COR-L47 (cell line): Measurements from ENCODE around the gene PHF21A.
"Not testable (repeated sequence)": the region's sequence is repeated elsewhere in the genome, so short reads cannot be mapped to it uniquely, and the experiment has no call there.

ENCODE experiments used
- DNase-seq: peaks from one replicate; lab custom pipeline; 2025; lab: John Stamatoyannopoulos, UW

Gene PHF21A

DNA sequence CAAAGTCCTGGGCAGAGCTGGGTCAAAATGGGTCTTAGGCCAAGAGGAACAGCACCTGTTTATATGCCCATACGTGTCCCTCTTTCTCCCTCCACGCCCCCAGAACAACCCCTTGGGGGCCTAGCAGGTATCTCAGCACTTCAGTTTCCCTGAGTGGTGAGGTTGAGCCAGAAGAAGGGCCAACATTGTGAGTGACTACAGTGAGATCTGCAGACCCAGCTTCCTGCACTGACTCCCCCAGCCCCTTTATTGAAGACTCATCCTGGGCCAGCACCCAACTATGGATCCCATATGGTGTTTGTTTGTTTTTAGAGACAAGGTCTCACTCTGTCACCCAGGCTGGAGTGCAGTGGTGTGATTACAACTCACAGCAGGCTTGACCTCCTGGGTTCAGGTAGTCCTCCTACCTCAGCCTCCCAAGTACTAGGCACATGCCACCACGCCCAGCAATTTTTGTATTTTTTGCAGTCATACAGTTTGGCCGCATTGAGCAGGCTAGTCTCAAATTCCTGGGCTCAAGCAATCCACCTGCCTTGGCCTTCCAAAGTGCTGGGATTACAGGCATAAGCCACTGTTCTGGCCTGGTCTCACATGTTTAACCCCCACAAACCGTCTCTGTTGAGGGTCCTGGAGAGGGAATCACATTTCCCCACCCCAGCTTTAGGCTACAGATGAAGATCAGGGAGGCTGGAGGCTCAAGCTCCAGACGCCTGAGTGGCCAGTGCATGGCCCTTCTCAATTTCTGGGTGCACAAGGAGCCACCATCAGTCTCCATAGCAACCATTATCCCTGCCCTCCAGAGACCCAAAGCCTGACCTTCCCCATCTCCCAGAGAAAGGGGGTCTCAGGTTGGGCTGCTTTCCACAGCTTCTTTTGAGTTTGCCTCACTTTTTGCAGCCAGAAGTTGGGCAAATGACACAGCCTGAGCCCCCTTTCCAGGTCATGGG is 200.4 kb downstream of the PHF21A start:
- DNase-seq = no peak

DNA sequence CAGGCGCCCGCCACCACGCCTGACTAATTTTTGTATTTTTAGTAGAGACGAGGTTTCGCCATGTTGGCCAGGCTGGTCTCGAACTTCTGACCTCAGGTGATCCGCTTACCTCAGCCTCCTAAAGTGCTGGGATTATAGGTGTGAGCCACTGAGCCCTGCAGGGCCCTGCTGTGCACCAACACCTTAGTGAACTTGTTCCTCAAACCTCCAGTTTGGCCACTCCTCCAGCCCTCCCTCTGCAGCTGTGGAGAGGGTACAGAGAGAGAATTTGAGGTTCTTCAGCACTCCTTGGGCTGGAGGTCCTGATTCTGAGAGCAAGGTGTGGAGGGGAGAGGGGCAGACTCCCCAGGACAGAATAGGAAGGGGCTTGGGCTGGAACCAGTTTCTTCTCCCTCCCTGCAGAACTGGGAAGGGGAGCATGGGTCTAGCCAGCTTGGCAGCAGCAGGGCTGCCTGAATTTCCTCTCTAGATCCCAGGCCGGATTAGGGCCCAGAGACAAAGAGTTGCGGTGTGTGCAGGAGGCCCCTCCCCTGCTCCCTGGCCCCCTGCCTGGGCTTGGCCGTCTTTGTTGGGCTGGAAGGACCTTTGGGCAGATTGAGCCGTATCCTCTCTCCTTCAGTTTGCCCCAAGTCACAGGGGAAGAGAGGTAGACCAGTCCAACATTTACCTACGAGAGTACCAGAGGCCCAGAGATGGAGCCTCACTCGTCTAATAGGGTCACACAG is 201.3 kb downstream of the PHF21A start:
- DNase-seq = no peak

DNA sequence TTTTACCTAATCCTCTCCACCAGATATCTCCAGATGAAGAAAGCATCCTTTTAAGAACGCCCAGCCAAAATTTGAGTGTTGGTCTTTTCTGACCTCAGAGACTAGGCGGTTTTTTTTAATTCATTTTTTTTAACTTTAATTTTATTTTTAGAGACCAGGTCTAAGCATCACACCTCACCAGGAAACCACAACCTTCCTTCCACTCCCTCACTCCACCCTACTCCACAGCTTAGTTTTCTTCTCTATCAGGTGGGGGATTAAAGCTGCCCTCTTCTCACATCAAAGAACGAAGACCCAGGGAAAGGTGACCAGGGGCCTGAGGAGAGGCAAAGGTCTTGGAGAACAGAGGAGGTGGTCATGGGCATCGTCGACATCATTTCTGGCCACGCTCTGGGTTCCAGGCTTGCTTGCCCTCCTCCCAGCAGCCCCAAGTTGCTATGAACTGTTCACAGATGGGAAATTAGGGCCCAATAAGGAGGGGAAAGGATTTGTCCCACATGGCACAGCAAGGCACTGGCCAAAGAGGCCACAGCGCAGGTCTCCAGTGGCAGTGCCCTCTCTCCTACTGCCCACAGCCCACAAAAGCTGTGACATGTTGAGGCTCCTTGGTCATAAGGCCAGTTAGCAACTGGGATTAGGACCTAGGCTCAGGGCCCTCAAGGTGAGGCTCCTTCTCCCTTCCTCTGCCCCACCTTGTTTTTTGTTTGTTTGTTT is 202.1 kb downstream of the PHF21A start:
- DNase-seq = no peak

GRCh38 chr11:45918331-45918941 is 202.8 kb downstream of the PHF21A start:
- peak; percentile 76 for DNase-seq

GRCh38 chr11:45917623-45918330 is 203.5 kb downstream of the PHF21A start, which contains the start of gene PEX16:
TSS of gene PEX16 (minus strand) at chr11:45917877. CDS start at chr11:45917811, 66 bp downstream.
- peak; percentile 98 for DNase-seq

- DNase-seq = no peak
Measured at GRCh38 chr11:45917286-45917622, 204.0 kb downstream of the PHF21A start.

DNA sequence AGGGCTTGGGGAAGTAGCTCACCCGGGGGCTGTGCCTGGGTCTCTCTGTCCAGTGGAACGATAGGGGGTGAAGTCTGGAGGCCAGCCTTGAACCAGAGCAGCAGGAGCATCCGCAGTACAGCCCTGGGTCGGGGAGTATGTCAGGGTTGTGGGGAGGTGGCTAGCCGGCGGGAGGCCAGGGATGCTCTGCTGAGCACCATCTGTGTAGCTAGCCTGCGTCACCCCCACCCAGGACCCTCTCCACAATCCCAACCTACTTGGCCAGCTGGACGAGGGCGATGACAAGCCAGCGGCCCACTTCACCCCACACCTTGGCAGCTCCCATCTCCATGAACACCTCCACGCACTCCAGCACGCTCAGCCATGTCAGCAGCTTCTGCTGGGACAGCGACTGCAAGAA is 205.8 kb downstream of the PHF21A start:
- no peak for DNase-seq

- DNase-seq = no peak
Measured at GRCh38 chr11:45913942-45914635, 207.2 kb downstream of the PHF21A start.

DNA sequence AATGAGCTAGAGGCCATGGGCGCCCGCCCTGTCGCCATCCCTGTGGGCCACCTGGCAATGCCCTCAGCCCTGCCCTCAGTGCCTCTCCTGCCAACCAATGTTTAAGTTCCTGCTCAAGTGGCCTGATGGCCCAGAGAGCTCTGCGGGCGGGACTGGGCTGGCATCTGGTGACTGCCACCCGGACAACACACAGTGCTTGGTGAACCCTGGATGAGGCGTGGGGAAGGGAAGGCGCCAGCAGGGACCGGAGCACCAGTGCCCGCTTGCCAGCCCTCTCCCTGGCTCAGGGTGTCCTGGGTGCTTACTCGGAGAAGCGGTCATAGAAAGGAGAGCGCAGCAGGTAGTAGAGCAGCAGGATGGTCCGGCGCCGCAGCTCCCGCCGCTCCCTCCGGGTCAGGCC is 207.7 kb downstream of the PHF21A start:
- DNase-seq = no peak

DNA sequence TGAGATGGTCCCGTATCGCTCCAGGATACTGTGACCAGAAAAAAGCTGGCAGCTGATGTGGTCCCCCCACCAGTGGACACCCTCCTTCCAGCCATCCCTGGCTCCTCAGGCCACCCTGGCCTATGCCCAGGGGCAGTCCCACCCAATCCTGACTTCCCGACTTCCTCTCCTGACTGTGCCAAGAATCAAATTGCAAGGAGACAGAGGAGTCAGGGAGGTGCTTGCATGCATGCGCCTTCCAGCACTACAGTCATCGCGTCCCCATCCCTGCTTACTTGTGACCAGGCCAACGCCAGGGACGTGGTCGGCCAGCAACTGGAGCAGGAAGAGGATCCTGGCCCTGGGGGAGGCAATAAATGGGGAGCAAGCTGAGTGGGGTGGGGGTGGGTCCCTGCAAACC is 210.6 kb downstream of the PHF21A start:
- no peak for DNase-seq

- no peak for DNase-seq
Measured at GRCh38 chr11:45909594-45910475, 211.4 kb downstream of the PHF21A start.

DNA sequence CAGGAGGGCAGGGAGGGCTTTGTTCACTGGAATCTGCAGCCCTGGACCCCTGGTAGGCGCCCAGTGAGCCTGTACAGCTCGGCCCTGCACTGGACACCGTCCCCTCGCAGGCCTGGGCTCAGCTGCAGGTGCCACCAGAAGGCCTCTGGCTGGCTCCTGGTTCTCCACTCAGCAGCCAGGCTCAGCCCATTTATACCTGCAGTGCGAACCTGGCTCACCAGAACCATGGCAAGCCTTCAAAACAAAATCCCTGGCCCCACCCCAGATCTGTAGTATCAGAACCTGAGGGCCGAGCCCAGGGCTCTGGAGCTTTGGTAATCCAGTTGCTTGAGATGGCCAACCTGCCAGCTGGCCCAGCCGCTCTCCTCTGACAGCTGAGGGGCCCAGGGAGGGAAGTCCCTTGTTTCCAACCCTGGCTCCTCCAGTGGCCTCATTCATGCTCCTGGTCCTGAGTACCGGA is 213.3 kb downstream of the PHF21A start:
- DNase-seq = no peak

GRCh38 chr11:45906965-45907611 is 214.2 kb downstream of the PHF21A start, which contains the start of gene FREY1:
TSS of gene FREY1 (minus strand) at chr11:45907271. CDS start at chr11:45907245, 26 bp downstream.
- no peak for DNase-seq

DNA sequence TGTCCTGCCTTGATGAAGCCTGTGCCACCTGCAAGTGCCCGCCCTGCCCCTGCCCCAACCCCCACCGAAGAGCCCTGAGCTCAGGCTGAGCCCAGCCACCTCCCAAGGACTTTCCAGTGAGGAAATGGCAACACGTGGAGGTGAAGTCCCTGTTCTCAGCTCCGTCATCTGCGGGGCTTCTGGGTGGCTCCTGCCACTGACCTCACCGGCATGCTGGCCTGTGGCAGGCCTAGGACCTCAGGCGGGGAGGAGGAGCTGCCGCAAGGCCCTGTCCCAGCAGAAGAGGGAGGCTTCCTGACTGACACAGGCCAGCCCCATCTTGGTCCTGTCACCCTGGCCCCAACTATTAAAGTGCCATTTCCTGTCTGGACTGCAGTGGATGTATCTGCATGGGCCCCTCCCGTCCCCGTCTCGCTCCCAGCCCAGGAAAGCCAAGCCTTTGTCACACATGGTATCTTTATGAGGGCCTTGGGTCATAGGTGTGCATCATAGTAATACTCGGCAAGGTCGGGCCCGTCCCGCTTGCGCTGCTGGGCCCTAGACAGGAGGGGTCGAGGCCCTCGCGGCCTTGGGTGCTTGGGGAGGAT is 215.1 kb downstream of the PHF21A start:
- no peak for DNase-seq

GRCh38 chr11:45905576-45905975 is 215.7 kb downstream of the PHF21A start:
- not testable (repeated sequence) for DNase-seq

DNA sequence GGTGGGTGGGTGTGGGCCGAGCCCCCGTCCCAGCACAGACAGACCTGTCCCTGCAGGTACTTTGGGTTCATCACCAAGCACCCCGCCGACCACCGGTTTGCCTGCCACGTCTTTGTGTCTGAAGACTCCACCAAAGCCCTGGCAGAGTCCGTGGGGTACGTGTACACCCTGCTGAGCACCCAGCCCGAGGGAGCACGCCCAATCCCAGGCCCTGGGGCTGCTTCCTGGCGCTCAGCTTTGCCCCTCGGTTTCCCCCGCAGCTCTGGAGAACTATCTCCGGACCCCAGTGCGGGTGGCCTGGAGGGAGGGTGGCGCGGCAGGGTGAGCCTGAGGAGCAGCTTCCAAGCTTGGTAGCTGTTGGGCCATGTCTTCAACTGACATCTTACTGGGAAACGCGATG is 216.2 kb downstream of the PHF21A start:
- no peak for DNase-seq

GRCh38 chr11:45904309-45904915 is 216.8 kb downstream of the PHF21A start:
- no peak for DNase-seq
